Erythroblast (primary cell): ENCODE data around the gene RRP36.

Experiments
- GATA1 ChIP-seq: IDR thresholded peaks from 2 replicates; pipeline ENCODE4 v1.6.1; 2011; ENCODE audit warnings: low read depth, mild to moderate bottlenecking, control low read depth, low read length, moderate library complexity
- POLR2A ChIP-seq: IDR thresholded peaks from 2 replicates; pipeline ENCODE4 v1.6.1; 2011; ENCODE audit warnings: mild to moderate bottlenecking, low read length

GRCh38 chr6:43038727-43039126, 17.3 kb downstream of the RRP36 start:
- TF ChIP-seq POLR2A (no peak), GATA1 (no peak)
